Smooth muscle cell (in vitro differentiated cells): ENCODE data around the gene SYT8. TPM values are rescaled to one million over a fixed set of nuclear protein-coding genes. Genes with fewer than 3 reads are reported as not detected.

Experiments
- DNase-seq: peaks from one replicate; lab custom pipeline; 2025; ENCODE audit not compliant: unreplicated experiment; lab: John Stamatoyannopoulos, UW
- H2AFZ ChIP-seq: fragments of 200-600 bp; sonication (generic); 2 replicates; pipeline ENCODE4 v1.6.0; 2016; ENCODE audit warnings: antibody characterized with exemption, low read depth, mild to moderate bottlenecking
- H3F3A ChIP-seq: fragments of 200-600 bp; sonication (generic); 2 replicates; pipeline ENCODE4 v1.6.0; 2017; ENCODE audit warnings: antibody characterized with exemption, low read depth
- H3K27ac ChIP-seq: fragments of 200-600 bp; sonication (generic); 2 replicates; pipeline ENCODE4 v1.5.1; 2016; ENCODE audit warnings: low read depth, mild to moderate bottlenecking
- H3K27me3 ChIP-seq: fragments of 200-600 bp; sonication (generic); 2 replicates; pipeline ENCODE4 v1.6.1; 2016; ENCODE audit warnings: low read depth, mild to moderate bottlenecking
- H3K36me3 ChIP-seq: fragments of 200-600 bp; sonication (generic); 2 replicates; pipeline ENCODE4 v1.5.1; 2016; ENCODE audit warnings: low read depth
- H3K4me1 ChIP-seq: fragments of 200-600 bp; sonication (generic); 2 replicates; pipeline ENCODE4 v1.5.1; 2016; ENCODE audit warnings: low read depth
- H3K4me2 ChIP-seq: fragments of 200-600 bp; sonication (generic); 2 replicates; pipeline ENCODE4 v1.6.0; 2016; ENCODE audit warnings: mild to moderate bottlenecking
- H3K4me3 ChIP-seq: fragments of 200-600 bp; sonication (generic); 2 replicates; pipeline ENCODE4 v1.5.1; 2016; ENCODE audit warnings: mild to moderate bottlenecking
- H3K79me2 ChIP-seq: fragments of 200-600 bp; sonication (generic); 2 replicates; pipeline ENCODE4 v1.6.0; 2016; ENCODE audit warnings: low read depth, mild to moderate bottlenecking
- H3K9ac ChIP-seq: fragments of 200-600 bp; sonication (generic); 2 replicates; pipeline ENCODE4 v1.6.0; 2016; ENCODE audit warnings: low read depth
- H3K9me3 ChIP-seq: fragments of 200-600 bp; sonication (generic); replicated peaks from 2 replicates; pipeline ENCODE4 v1.5.1; 2016; ENCODE audit warnings: low read depth
- H4K20me1 ChIP-seq: fragments of 200-600 bp; sonication (generic); 2 replicates; pipeline ENCODE4 v1.6.0; 2016; ENCODE audit warnings: low read depth
- CTCF ChIP-seq: fragments of 200-600 bp; sonication (generic); IDR thresholded peaks from 2 replicates; pipeline ENCODE4 v1.5.1; 2017; ENCODE audit warnings: borderline replicate concordance, mild to moderate bottlenecking, antibody characterized with exemption; ENCODE audit not compliant: insufficient read depth, poor library complexity, severe bottlenecking
- WGBS: methylation state at CpG from one replicate; pipeline ENCODE4 v1.1.7; 2016; ENCODE audit warnings: low lambda C conversion rate; 5-methylcytosine and 5-hydroxymethylcytosine counted together
- polyA plus RNA-seq: library from polyadenylated mRNA; unstranded; fragments of >200 nt; fragmentation: Nextera tagmentation; extraction: Ambion mirVana; gene quantifications from 2 replicates; pipeline ENCODE4 v1.2.1, GENCODE V29; 2016
- total RNA-seq: library from RNA; depleted of rRNA; stranded (reverse); fragments of >200 nt; gene quantifications from 2 replicates; pipeline ENCODE4 v1.2.3, GENCODE V29; 2014

SYT8 gene
- total and polyA plus RNA-seq, 2 experiments from 2014 or later, result 0.13 to 2.0 TPM

- no peaks in the 10 kb centered on the region for H4K20me1 ChIP-seq
- no peak overlapping the region for H2AFZ ChIP-seq
- no peaks in the 10 kb centered on the region for H3K36me3 ChIP-seq
- no peak for DNase-seq
- peak; percentile 60 for TF ChIP-seq CTCF
- no peak overlapping the region for H3K4me3 ChIP-seq
- no peaks in the 10 kb centered on the region for H3K9me3 ChIP-seq
- H3K27ac ChIP-seq, result no peak overlapping the region
- H3K4me2 ChIP-seq, result no peak overlapping the region
- 56% methylated on average over 20 of the region's 26 CpGs for WGBS
- no peak overlapping the region for H3K9ac ChIP-seq
- peaks cover 6% of the 10 kb centered on the region for H3F3A ChIP-seq
- H3K27me3 ChIP-seq, result no peaks in the 10 kb centered on the region
- H3K79me2 ChIP-seq, result no peaks in the 10 kb centered on the region
- H3K4me1 ChIP-seq, result no peaks in the 10 kb centered on the region
Measured at GRCh38 chr11:1825039-1825740, 9.6 kb upstream of the SYT8 start.

- H3F3A ChIP-seq, result no peaks in the 10 kb centered on the region
- H3K36me3 ChIP-seq, result no peaks in the 10 kb centered on the region
- TF ChIP-seq CTCF, result no peak
- 95% methylated on average over 32 of the region's 33 CpGs for WGBS
- no peak overlapping the region for H2AFZ ChIP-seq
- H3K27me3 ChIP-seq, result no peaks in the 10 kb centered on the region
- H3K4me3 ChIP-seq, result no peak overlapping the region
- H3K4me1 ChIP-seq, result no peaks in the 10 kb centered on the region
- peak overlapping the region; percentile 30 for H3K27ac ChIP-seq
- H3K79me2 ChIP-seq, result no peaks in the 10 kb centered on the region
- no peak for DNase-seq
- H3K9me3 ChIP-seq, result no peaks in the 10 kb centered on the region
- H4K20me1 ChIP-seq, result no peaks in the 10 kb centered on the region
- no peak overlapping the region for H3K4me2 ChIP-seq
- no peak overlapping the region for H3K9ac ChIP-seq
Measured at GRCh38 chr11:1825785-1826451, 8.9 kb upstream of the SYT8 start.

GRCh38 chr11:1826552-1827094 lies 8.2 kb upstream of the SYT8 start:
- peak; percentile 14 for TF ChIP-seq CTCF
- DNase-seq, result no peak

More at GRCh38 chr11:1826552-1827094, 8.2 kb upstream of the SYT8 start:
- Histone ChIP-seq H3K9me3 (no peaks in the 10 kb centered on the region), H3K27me3 (no peaks in the 10 kb centered on the region), H3K4me2 (peak overlapping the region; percentile 38), H3K27ac (peak overlapping the region; percentile 30), H3K9ac (no peak overlapping the region), H3K4me3 (no peak overlapping the region), H3K79me2 (no peaks in the 10 kb centered on the region), H3F3A (no peaks in the 10 kb centered on the region), H3K36me3 (no peaks in the 10 kb centered on the region), H3K4me1 (no peaks in the 10 kb centered on the region), H4K20me1 (no peaks in the 10 kb centered on the region), H2AFZ (no peak overlapping the region)
- WGBS, result 38% methylated on average over 12 of the region's 15 CpGs
